OCI-LY7 (cell line): ENCODE data around the gene DHFR. TPM values are rescaled to one million over a fixed set of nuclear protein-coding genes. Genes with fewer than 3 reads are reported as not detected.

Experiments used
- BruUV-seq: library from RNA; stranded (reverse); fragments of 400-500 nt; replicated peaks from 2 replicates; lab custom pipeline; 2021; lab: Mats Ljungman, UMichigan
- CTCF ChIA-PET: fragments of 300-600 bp; sonication (Branson Sonifier 250); formaldehyde crosslinking; loops from one replicate; lab custom pipeline; 2022; ENCODE audit warnings: antibody characterized with exemption; ENCODE audit not compliant: unreplicated experiment; lab: Charles Lee
- POLR2A ChIA-PET: fragments of 300-600 bp; sonication (Branson Sonifier 250); formaldehyde crosslinking; loops from one replicate; lab custom pipeline; 2022; ENCODE audit warnings: antibody characterized with exemption; lab: Charles Lee
- DNase-seq: peaks from one replicate; pipeline ENCODE4 v3.0.0-alpha.2; 2015; ENCODE audit warnings: low spot score
- H2AFZ ChIP-seq: fragments of 200-600 bp; sonication (generic), shearing (Covaris generic); 2 replicates; pipeline ENCODE4 v1.6.1; 2014; ENCODE audit warnings: mild to moderate bottlenecking, antibody characterized with exemption, low read length, moderate library complexity
- H3K27ac ChIP-seq: fragments of 200-600 bp; sonication (generic); 2 replicates; pipeline ENCODE4 v1.5.1; 2014; ENCODE audit warnings: mixed run types, low read depth, mild to moderate bottlenecking, moderate library complexity, low read length, inconsistent platforms; ENCODE audit not compliant: poor library complexity, severe bottlenecking
- H3K36me3 ChIP-seq: fragments of 200-600 bp; sonication (generic); 2 replicates; pipeline ENCODE4 v1.6.1; 2014; ENCODE audit warnings: mild to moderate bottlenecking, antibody characterized with exemption, low read length, moderate library complexity, mixed read lengths; ENCODE audit not compliant: insufficient read depth
- H3K4me1 ChIP-seq: fragments of 200-600 bp; sonication (generic); 2 replicates; pipeline ENCODE4 v1.5.1; 2014; ENCODE audit warnings: mild to moderate bottlenecking, low read length; ENCODE audit not compliant: insufficient read depth, poor library complexity, severe bottlenecking
- H3K4me2 ChIP-seq: fragments of 200-600 bp; sonication (generic); 2 replicates; pipeline ENCODE4 v1.6.1; 2014; ENCODE audit warnings: mild to moderate bottlenecking, low read length
- H3K4me3 ChIP-seq: fragments of 200-600 bp; sonication (generic); 2 replicates; pipeline ENCODE4 v1.5.1; 2014; ENCODE audit warnings: mild to moderate bottlenecking, low read depth, low read length; ENCODE audit not compliant: poor library complexity, severe bottlenecking
- H3K79me2 ChIP-seq: fragments of 200-600 bp; sonication (generic); 2 replicates; pipeline ENCODE4 v1.6.1; 2016; ENCODE audit warnings: low read depth, mild to moderate bottlenecking, low read length, moderate library complexity, mixed read lengths; ENCODE audit not compliant: insufficient read depth
- H3K9me2 ChIP-seq: fragments of 200-600 bp; sonication (generic); 2 replicates; pipeline ENCODE4 v1.6.1; 2016; ENCODE audit warnings: mild to moderate bottlenecking, low read length, mixed read lengths; ENCODE audit not compliant: insufficient read depth
- H3K9me3 ChIP-seq: fragments of 200-600 bp; sonication (generic); 2 replicates; pipeline ENCODE4 v1.6.1; 2014; ENCODE audit warnings: mild to moderate bottlenecking, mixed run types, low read length, mixed read lengths
- H4K20me1 ChIP-seq: fragments of 200-600 bp; sonication (generic); 2 replicates; pipeline ENCODE4 v1.6.1; 2014; ENCODE audit warnings: mild to moderate bottlenecking, antibody characterized with exemption, low read length, moderate library complexity, mixed read lengths; ENCODE audit not compliant: insufficient read depth
- CTCF ChIP-seq: fragments of 200-600 bp; sonication (generic); conservative IDR thresholded peaks from 2 replicates; pipeline ENCODE4 v1.5.1; 2014; ENCODE audit warnings: mild to moderate bottlenecking, antibody characterized with exemption, low read length, moderate library complexity, mixed read lengths
- EZH2phosphoT487 ChIP-seq: fragments of 200-600 bp; sonication (generic); IDR thresholded peaks from 2 replicates; pipeline ENCODE4 v1.6.1; 2018; ENCODE audit warnings: low read depth, borderline replicate concordance, mild to moderate bottlenecking, mixed run types, antibody characterized with exemption, low read length, moderate library complexity, mixed read lengths
- intact Hi-C: fragments of 100-400 bp; cut with micrococcal nuclease; formaldehyde crosslinking; loops from one replicate; pipeline ENCODE4 v1.10.0; 2022; ENCODE audit not compliant: unreplicated experiment
- total RNA-seq, 2 experiments: library from RNA; depleted of rRNA in 1 of 2; stranded (reverse); fragments of >200 nt in 1 of 2; shearing (Covaris generic) in 1 of 2; gene quantifications; 2 replicates each; pipeline ENCODE4 v1.2.3, GENCODE V29; 2014 to 2022

The DHFR gene
- total RNA-seq, 2 experiments from 2014 or later, result 115 to 164 TPM

DNA sequence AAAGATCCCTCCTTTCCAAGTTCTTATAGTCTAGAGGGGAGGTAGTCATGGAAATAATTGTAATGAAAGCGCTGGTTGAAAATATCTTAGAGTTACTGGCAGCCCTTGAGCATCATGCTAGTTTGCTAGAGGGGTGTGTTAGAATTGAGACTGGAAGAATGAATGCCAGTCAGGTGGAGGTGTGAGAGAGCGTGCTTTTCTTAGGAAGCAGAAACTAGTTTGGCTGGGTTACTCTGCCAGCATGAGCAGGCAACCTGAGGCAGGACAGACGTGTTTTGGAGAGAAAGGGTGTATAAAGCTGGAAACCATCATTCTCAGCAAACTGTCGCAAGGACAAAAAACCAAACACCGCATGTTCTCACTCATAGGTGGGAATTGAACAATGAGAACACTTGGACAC, 43.6 kb upstream of the DHFR start:
- H3K27ac ChIP-seq, result no peak overlapping the region
- intact Hi-C loops, result no loop called here
- peaks cover 55% of the 10 kb centered on the region for H3K36me3 ChIP-seq
- no peaks in the 10 kb centered on the region for H3K4me1 ChIP-seq
- DNase-seq, result no peak
- H3K4me2 ChIP-seq, result no peak overlapping the region
- H3K9me2 ChIP-seq, result no peaks in the 10 kb centered on the region
- no peak overlapping the region for H2AFZ ChIP-seq
- CTCF ChIA-PET, result no interaction called here
- TF ChIP-seq EZH2phosphoT487, result no peak
- TF ChIP-seq CTCF, result no peak
- BruUV-seq, result no TSS peak
- POLR2A ChIA-PET, result interaction anchor here (0.7 kb wide), 1 partner anchor 17 kb away, joined by 3 read pairs; no protein-coding TSS in a partner anchor
- H3K9me3 ChIP-seq, result no peaks in the 10 kb centered on the region
- H3K4me3 ChIP-seq, result no peak overlapping the region
- no peaks in the 10 kb centered on the region for H3K79me2 ChIP-seq
- H4K20me1 ChIP-seq, result 0 out of 2 replicates have a peak, but pooled peaks cover 6% of the 10 kb centered on the region

DNA sequence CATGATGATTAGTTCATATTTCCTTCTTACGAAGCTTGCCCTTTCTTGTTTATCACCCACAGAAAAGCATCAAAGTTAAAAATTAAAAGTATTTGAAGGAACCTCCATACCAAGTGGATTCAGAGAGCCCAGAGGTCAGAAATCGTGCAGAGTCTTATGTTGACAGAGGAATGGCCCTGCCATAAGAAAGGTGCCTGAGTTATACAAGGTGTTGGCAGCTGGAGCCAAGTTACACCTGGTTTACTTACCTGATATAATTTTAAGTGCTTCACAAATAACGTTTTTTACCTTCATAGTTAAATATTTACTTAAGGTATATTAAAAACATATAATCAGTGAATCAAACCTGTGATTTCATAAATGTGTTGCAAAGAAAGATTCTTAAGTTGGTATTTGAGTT, 42.3 kb upstream of the DHFR start:
- H3K36me3 ChIP-seq, result peaks cover 46% of the 10 kb centered on the region
- BruUV-seq, result no TSS peak
- POLR2A ChIA-PET, result interaction anchor here (0.6 kb wide), 1 partner anchor 72 kb away, joined by 3 read pairs; no protein-coding TSS in a partner anchor
- no peak overlapping the region for H3K4me2 ChIP-seq
- no peak overlapping the region for H2AFZ ChIP-seq
- no peaks in the 10 kb centered on the region for H3K9me3 ChIP-seq
- no peak overlapping the region for H3K4me3 ChIP-seq
- no peaks in the 10 kb centered on the region for H3K9me2 ChIP-seq
- intact Hi-C loops, result no loop called here
- H3K4me1 ChIP-seq, result no peaks in the 10 kb centered on the region
- H3K79me2 ChIP-seq, result no peaks in the 10 kb centered on the region
- CTCF ChIA-PET, result no interaction called here
- DNase-seq, result no peak
- TF ChIP-seq CTCF (no peak), EZH2phosphoT487 (no peak)
- H3K27ac ChIP-seq, result no peak overlapping the region
- H4K20me1 ChIP-seq, result 0 out of 2 replicates have a peak, but pooled peaks cover 3% of the 10 kb centered on the region

- Histone ChIP-seq H4K20me1 (0 out of 2 replicates have a peak, but pooled peaks cover 3% of the 10 kb centered on the region), H3K36me3 (peaks cover 43% of the 10 kb centered on the region), H3K27ac (no peak overlapping the region), H3K9me3 (no peaks in the 10 kb centered on the region), H2AFZ (no peak overlapping the region), H3K9me2 (no peaks in the 10 kb centered on the region), H3K4me1 (no peaks in the 10 kb centered on the region), H3K79me2 (no peaks in the 10 kb centered on the region), H3K4me3 (no peak overlapping the region), H3K4me2 (no peak overlapping the region)
- DNase-seq, result no peak
- POLR2A ChIA-PET, result no interaction called here
- BruUV-seq, result no TSS peak
- intact Hi-C loops, result no loop called here
- TF ChIP-seq CTCF (no peak), EZH2phosphoT487 (no peak)
- CTCF ChIA-PET, result no interaction called here
Measured at GRCh38 chr5:80696450-80696849, 41.7 kb upstream of the DHFR start.
